ENCODE results near the gene KCNC1. TPM values are rescaled to one million over a fixed set of nuclear protein-coding genes. Genes with fewer than 3 reads are reported as not detected.

KCNC1 gene
- total and polyA plus RNA-seq, 2 experiments from 2014 or later, result 0.11 TPM; not detected in 1

- Histone ChIP-seq H3K4me2 (no peak overlapping the region), H3K4me1 (ENCODE audit: insufficient read depth) (no peaks in the 10 kb centered on the region), H3K4me3 (no peak overlapping the region), H4K20me1 (replicated peaks; ENCODE audit: insufficient read depth) (no peaks in the 10 kb centered on the region), H3K9me2 (ENCODE audit: insufficient read depth) (no peaks in the 10 kb centered on the region), H3K36me3 (ENCODE audit: insufficient read depth) (no peaks in the 10 kb centered on the region), H2AFZ (no peak overlapping the region), H3K79me2 (replicated peaks; ENCODE audit: insufficient read depth) (no peaks in the 10 kb centered on the region), H3F3A (replicated peaks; ENCODE audit: low read depth) (no peaks in the 10 kb centered on the region), H3K27ac (ENCODE audit: low read depth) (no peak overlapping the region), H3K27me3 (ENCODE audit: insufficient read depth) (no peaks in the 10 kb centered on the region)
- ATAC-seq (no peak), DNase-seq (ENCODE audit: low spot score) (no peak)
- Mint-ChIP-seq H3K4me3 (no peak overlapping the region), H3K27me3 (ENCODE audit: insufficient read depth, low read depth, poor library complexity) (peaks cover 10% of the 10 kb centered on the region), H3K36me3 (ENCODE audit: low read depth) (no peaks in the 10 kb centered on the region), H3K4me1 (no peaks in the 10 kb centered on the region; the same call in 2 of the 3 replicates), H3K27ac (no peak overlapping the region), H3K9me3 (no peaks in the 10 kb centered on the region)
- TF ChIP-seq JUNB (IDR thresholded peaks at IDR 0.05; ENCODE audit: unreplicated experiment), result no peak
- no peak for TF ChIP-seq NANOG (IDR thresholded peaks at IDR 0.05; ENCODE audit: borderline replicate concordance)
- no peak for TF ChIP-seq REST (IDR thresholded peaks at IDR 0.05; ENCODE audit: unreplicated experiment)
- TF ChIP-seq, protein P1, sequence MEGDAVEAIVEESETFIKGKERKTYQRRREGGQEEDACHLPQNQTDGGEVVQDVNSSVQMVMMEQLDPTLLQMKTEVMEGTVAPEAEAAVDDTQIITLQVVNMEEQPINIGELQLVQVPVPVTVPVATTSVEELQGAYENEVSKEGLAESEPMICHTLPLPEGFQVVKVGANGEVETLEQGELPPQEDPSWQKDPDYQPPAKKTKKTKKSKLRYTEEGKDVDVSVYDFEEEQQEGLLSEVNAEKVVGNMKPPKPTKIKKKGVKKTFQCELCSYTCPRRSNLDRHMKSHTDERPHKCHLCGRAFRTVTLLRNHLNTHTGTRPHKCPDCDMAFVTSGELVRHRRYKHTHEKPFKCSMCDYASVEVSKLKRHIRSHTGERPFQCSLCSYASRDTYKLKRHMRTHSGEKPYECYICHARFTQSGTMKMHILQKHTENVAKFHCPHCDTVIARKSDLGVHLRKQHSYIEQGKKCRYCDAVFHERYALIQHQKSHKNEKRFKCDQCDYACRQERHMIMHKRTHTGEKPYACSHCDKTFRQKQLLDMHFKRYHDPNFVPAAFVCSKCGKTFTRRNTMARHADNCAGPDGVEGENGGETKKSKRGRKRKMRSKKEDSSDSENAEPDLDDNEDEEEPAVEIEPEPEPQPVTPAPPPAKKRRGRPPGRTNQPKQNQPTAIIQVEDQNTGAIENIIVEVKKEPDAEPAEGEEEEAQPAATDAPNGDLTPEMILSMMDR (conservative IDR thresholded peaks at IDR 0.05; ENCODE audit: low read depth in 2 of 2), result no peak
- no peak for TF ChIP-seq STAT1 (IDR thresholded peaks at IDR 0.05; ENCODE audit: unreplicated experiment)
- TF ChIP-seq EZH2 (IDR thresholded peaks at IDR 0.05; ENCODE audit: low read depth, unreplicated experiment), result no peak
- no peak for TF ChIP-seq ZNF331 (CRISPR knock-in tag; IDR thresholded peaks at IDR 0.05; ENCODE audit: low read depth)
- no peak for TF ChIP-seq EZH2phosphoT487 (IDR thresholded peaks at IDR 0.05; ENCODE audit: unreplicated experiment)
- TF ChIP-seq CREB1 (CRISPR knock-in tag; IDR thresholded peaks at IDR 0.05; ENCODE audit: low read depth), result no peak
These were observed 16.2 kb downstream of the KCNC1 start for GRCh38 chr11:17750801-17751165.

- Histone ChIP-seq H3K4me1 (ENCODE audit: insufficient read depth) (no peaks in the 10 kb centered on the region), H4K20me1 (replicated peaks; ENCODE audit: insufficient read depth) (no peaks in the 10 kb centered on the region), H3F3A (replicated peaks; ENCODE audit: low read depth) (no peaks in the 10 kb centered on the region), H3K79me2 (replicated peaks; ENCODE audit: insufficient read depth) (no peaks in the 10 kb centered on the region), H2AFZ (no peak overlapping the region), H3K4me3 (no peak overlapping the region), H3K36me3 (ENCODE audit: insufficient read depth) (no peaks in the 10 kb centered on the region), H3K4me2 (no peak overlapping the region), H3K27me3 (ENCODE audit: insufficient read depth) (no peaks in the 10 kb centered on the region), H3K27ac (ENCODE audit: low read depth) (no peak overlapping the region), H3K9me2 (ENCODE audit: insufficient read depth) (no peaks in the 10 kb centered on the region)
- DNase-seq (ENCODE audit: low spot score), result no peak
- no peak for ATAC-seq
- Mint-ChIP-seq H3K4me1 (no peaks in the 10 kb centered on the region; the same call in 2 of the 3 replicates), H3K4me3 (no peak overlapping the region), H3K9me3 (no peaks in the 10 kb centered on the region), H3K27ac (no peak overlapping the region), H3K36me3 (ENCODE audit: low read depth) (no peaks in the 10 kb centered on the region), H3K27me3 (ENCODE audit: insufficient read depth, low read depth, poor library complexity) (peaks cover 5% of the 10 kb centered on the region)
- no peak for TF ChIP-seq EZH2 (IDR thresholded peaks at IDR 0.05; ENCODE audit: low read depth, unreplicated experiment)
- TF ChIP-seq ZNF331 (CRISPR knock-in tag; IDR thresholded peaks at IDR 0.05; ENCODE audit: low read depth), result no peak
- no peak for TF ChIP-seq ZNF462 (CRISPR knock-in tag; IDR thresholded peaks at IDR 0.05)
- TF ChIP-seq JUNB (IDR thresholded peaks at IDR 0.05; ENCODE audit: unreplicated experiment), result no peak
- TF ChIP-seq STAT1 (IDR thresholded peaks at IDR 0.05; ENCODE audit: unreplicated experiment), result no peak
- no peak for TF ChIP-seq ZNF114 (CRISPR knock-in tag; IDR thresholded peaks at IDR 0.05)
These were observed 17.0 kb downstream of the KCNC1 start for GRCh38 chr11:17751558-17751957.

Measured in GM23338 (cell line).